Activated CD8-positive, alpha-beta T cell treated with anti-CD3 and anti-CD28 coated beads for 36 hours (primary cell): ENCODE data around the gene NELFB. TPM values are rescaled to one million over a fixed set of nuclear protein-coding genes. Genes with fewer than 3 reads are reported as not detected.

Source experiments
- ATAC-seq: fragments of 200-7000 bp; cut with Tn5 transposase; one replicate; pipeline ENCODE4 v1.10.0; 2021; ENCODE audit warnings: mild to moderate bottlenecking, moderate library complexity
- CTCF ChIA-PET: fragments of 350-600 bp; sonication (Branson Sonifier 250); formaldehyde crosslinking; loops from one replicate; lab custom pipeline; 2021; ENCODE audit warnings: antibody characterized with exemption; lab: Charles Lee
- POLR2A ChIA-PET: fragments of 350-600 bp; sonication (Branson Sonifier 250); formaldehyde crosslinking; loops from one replicate; lab custom pipeline; 2021; ENCODE audit warnings: antibody characterized with exemption; lab: Charles Lee
- DNase-seq: peaks from one replicate; pipeline ENCODE4 v3.0.0-alpha.2; 2020
- H3K27ac Mint-ChIP-seq: one replicate; pipeline ENCODE4 v1.8.0; 2021; ENCODE audit warnings: mild to moderate bottlenecking, mixed read lengths
- H3K27me3 Mint-ChIP-seq: one replicate; pipeline ENCODE4 v1.8.0; 2021; ENCODE audit warnings: mixed read lengths
- H3K36me3 Mint-ChIP-seq: one replicate; pipeline ENCODE4 v1.8.0; 2021; ENCODE audit warnings: low read depth, mixed read lengths
- H3K4me1 Mint-ChIP-seq: one replicate; pipeline ENCODE4 v1.8.0; 2021; ENCODE audit warnings: low read depth, mixed read lengths
- H3K4me3 Mint-ChIP-seq: one replicate; pipeline ENCODE4 v1.8.0; 2021; ENCODE audit warnings: mild to moderate bottlenecking, moderate library complexity, mixed read lengths
- H3K9me3 Mint-ChIP-seq: one replicate; pipeline ENCODE4 v1.8.0; 2021; ENCODE audit warnings: mixed read lengths
- CTCF ChIP-seq: fragments of 200-600 bp; IDR thresholded peaks from one replicate; pipeline ENCODE4 v1.8.0; 2022; ENCODE audit warnings: antibody characterized with exemption, mild to moderate bottlenecking
- intact Hi-C: fragments of 100-400 bp; cut with micrococcal nuclease; formaldehyde crosslinking; loops from one replicate; pipeline ENCODE4 v1.10.0; 2022
- total RNA-seq, 2 experiments: library from RNA; stranded (reverse); gene quantifications; one replicate each; pipeline ENCODE4 v1.2.3, GENCODE V29; 2021

The NELFB gene
- total RNA-seq, 2 experiments from 2014 or later = 50.9 to 54.3 TPM

- ChIA-PET POLR2A (no interaction called here), CTCF (no interaction called here)
- intact Hi-C loops = no loop called here
- Mint-ChIP-seq H3K36me3 (no peaks in the 10 kb centered on the region), H3K4me3 (no peak overlapping the region), H3K27me3 (peaks cover 8% of the 10 kb centered on the region), H3K27ac (no peak overlapping the region), H3K4me1 (peaks cover 9% of the 10 kb centered on the region), H3K9me3 (no peaks in the 10 kb centered on the region)
- DNase-seq (no peak), ATAC-seq (no peak)
- TF ChIP-seq CTCF = no peak
Observed at GRCh38 chr9:137321726-137322361, 66.7 kb downstream of the NELFB start.

Other genes with a start within 250 kb of the NELFB start
- 10 to 100 TPM; 11.8 to 16.2 TPM for gene ABCA2, start 227.1 kb upstream of the NELFB start, total RNA-seq
- under 1 TPM in 1 of 2 experiments, not detected in 1; 0.09 TPM for gene FUT7, start 223.2 kb upstream of the NELFB start, total RNA-seq
- 10 to 100 TPM; 18.2 to 21.2 TPM for gene NPDC1, start 209.2 kb upstream of the NELFB start, total RNA-seq
- not detected for gene ENTPD2, start 201.3 kb upstream of the NELFB start, total RNA-seq
- 10 to 100 TPM; 13.5 to 13.7 TPM for gene SAPCD2, start 184.8 kb upstream of the NELFB start, total RNA-seq
- gene UAP1L1, start 177.8 kb upstream of the NELFB start, total RNA-seq = 10 to 100 TPM; 49.8 to 50.1 TPM
- 10 to 100 TPM; 31.1 to 33.2 TPM for gene MAN1B1, start 168.3 kb upstream of the NELFB start, total RNA-seq
- gene DPP7, start 140.6 kb upstream of the NELFB start, total RNA-seq = 100 to 1,000 TPM; 222 to 227 TPM
- not detected for gene GRIN1, start 116.2 kb upstream of the NELFB start, total RNA-seq
- not detected for gene LRRC26, start 85.3 kb upstream of the NELFB start, total RNA-seq
- gene TMEM210, start 83.3 kb upstream of the NELFB start, total RNA-seq = not detected
- 10 to 100 TPM; 38.6 to 39.6 TPM for gene ANAPC2, start 66.8 kb upstream of the NELFB start, total RNA-seq
- gene SSNA1, start 66.7 kb upstream of the NELFB start, total RNA-seq = 10 to 100 TPM; 53.3 to 58.4 TPM
- 1 to 10 TPM; 5.7 to 6.6 TPM for gene TPRN, start 54.6 kb upstream of the NELFB start, total RNA-seq
- 10 to 100 TPM; 29.4 to 29.9 TPM for gene TMEM203, start 49.7 kb upstream of the NELFB start, total RNA-seq
- gene NDOR1, start 49.6 kb upstream of the NELFB start, total RNA-seq = 10 to 100 TPM; 29.5 to 30.7 TPM
- 10 to 100 TPM in 1 of 2 experiments, 1 to 10 TPM in 1; 8.0 to 10.4 TPM for gene RNF208, start 33.1 kb upstream of the NELFB start, total RNA-seq
- under 1 TPM in 1 of 2 experiments, not detected in 1; 0.34 TPM for gene CYSRT1, start 30.2 kb upstream of the NELFB start, total RNA-seq
- gene RNF224, start 27.8 kb upstream of the NELFB start, total RNA-seq = not detected
- not detected for gene SLC34A3, start 24.4 kb upstream of the NELFB start, total RNA-seq
- 100 to 1,000 TPM; 228 to 230 TPM for gene TUBB4B, start 14.0 kb upstream of the NELFB start, total RNA-seq
- not detected for gene STPG3, start 4.0 kb upstream of the NELFB start, total RNA-seq
- 1 to 10 TPM; 2.9 to 3.0 TPM for gene TOR4A, start 22.4 kb downstream of the NELFB start, total RNA-seq
- gene NRARP, start 46.9 kb downstream of the NELFB start, total RNA-seq = 1 to 10 TPM; 3.3 to 4.4 TPM
- 1 to 10 TPM; 8.1 to 9.0 TPM for gene EXD3, start 167.8 kb downstream of the NELFB start, total RNA-seq
- gene NOXA1, start 168.1 kb downstream of the NELFB start, total RNA-seq = under 1 TPM; 0.72 to 0.95 TPM
- not detected for gene ENTPD8, start 186.0 kb downstream of the NELFB start, total RNA-seq
- gene NSMF, start 204.0 kb downstream of the NELFB start, total RNA-seq = 100 to 1,000 TPM; 112 to 116 TPM